Osteoblast (primary cell): ENCODE results near the gene AHCYL1. TPM values are rescaled to one million over a fixed set of nuclear protein-coding genes. Genes with fewer than 3 reads are reported as not detected.

Experiments
- DNase-seq: peaks from one replicate; pipeline ENCODE4 v3.0.0; 2011; ENCODE audit warnings: low spot score, mixed read lengths; ENCODE audit not compliant: insufficient read length; ENCODE audit errors: missing footprints
- H2AFZ ChIP-seq: 2 replicates; pipeline ENCODE4 v1.6.0; 2011; ENCODE audit warnings: mild to moderate bottlenecking, low read length
- H3K27ac ChIP-seq: 2 replicates; pipeline ENCODE4 v1.5.1; 2011; ENCODE audit warnings: mild to moderate bottlenecking, low read depth, low read length, moderate library complexity
- H3K27me3 ChIP-seq: 2 replicates; pipeline ENCODE4 v1.6.0; 2012; ENCODE audit warnings: mild to moderate bottlenecking, control low read depth, inconsistent platforms, low read length, moderate library complexity; ENCODE audit not compliant: insufficient read depth
- H3K36me3 ChIP-seq: 2 replicates; pipeline ENCODE4 v1.5.1; 2011; ENCODE audit warnings: mild to moderate bottlenecking, low read length, control low read depth, moderate library complexity; ENCODE audit not compliant: insufficient read depth
- H3K4me1 ChIP-seq: 2 replicates; pipeline ENCODE4 v1.5.1; 2011; ENCODE audit warnings: mild to moderate bottlenecking, low read length, control low read depth, moderate library complexity; ENCODE audit not compliant: insufficient read depth
- H3K4me2 ChIP-seq: 2 replicates; pipeline ENCODE4 v1.6.0; 2011; ENCODE audit warnings: mild to moderate bottlenecking, low read length; ENCODE audit not compliant: insufficient read depth
- H3K4me3 ChIP-seq: fragments of 200-600 bp; sonication (generic); 3 replicates; pipeline ENCODE4 v1.5.1; 2012; ENCODE audit warnings: mild to moderate bottlenecking, low read length, inconsistent platforms; ENCODE audit not compliant: insufficient read depth
- H3K79me2 ChIP-seq: 2 replicates; pipeline ENCODE4 v1.6.0; 2012; ENCODE audit warnings: mild to moderate bottlenecking, low read length, control low read depth, inconsistent platforms; ENCODE audit not compliant: insufficient read depth
- H3K9me3 ChIP-seq: 2 replicates; pipeline ENCODE4 v1.5.1; 2011; ENCODE audit warnings: low read depth, low read length, control low read depth
- H4K20me1 ChIP-seq: 2 replicates; pipeline ENCODE4 v1.6.0; 2012; ENCODE audit warnings: mild to moderate bottlenecking, low read length, control low read depth; ENCODE audit not compliant: insufficient read depth
- CTCF ChIP-seq: IDR thresholded peaks from 2 replicates; pipeline ENCODE4 v1.5.1; 2011; ENCODE audit warnings: mild to moderate bottlenecking, low read depth, low read length, moderate library complexity; ENCODE audit errors: extremely low read depth
- total RNA-seq: library from RNA; depleted of rRNA; stranded (reverse); fragments of >200 nt; gene quantifications from 2 replicates; pipeline ENCODE4 v1.2.3, GENCODE V29; 2012

AHCYL1 gene
- total RNA-seq, 1 donor: 56.8 TPM

GRCh38 chr1:109959632-109959973 is 25.0 kb upstream of the AHCYL1 start:
- no peak for TF ChIP-seq CTCF
- H4K20me1 ChIP-seq: no peaks in the 10 kb centered on the region
- DNase-seq: no peak
- peak overlapping the region; percentile 72 for H3K27ac ChIP-seq
- peak overlapping the region; percentile 16 for H3K4me3 ChIP-seq
- no peaks in the 10 kb centered on the region for H3K27me3 ChIP-seq
- H3K4me1 ChIP-seq: peaks cover 17% of the 10 kb centered on the region
- H3K79me2 ChIP-seq: no peaks in the 10 kb centered on the region
- peak overlapping the region; percentile 71 for H2AFZ ChIP-seq
- no peaks in the 10 kb centered on the region for H3K36me3 ChIP-seq
- H3K4me2 ChIP-seq: peak overlapping the region; percentile 56
- H3K9me3 ChIP-seq: no peaks in the 10 kb centered on the region

GRCh38 chr1:109959974-109960744 is 24.4 kb upstream of the AHCYL1 start:
- peak; percentile 85 for DNase-seq
- Histone ChIP-seq H3K4me2 (peak overlapping the region; percentile 56), H3K79me2 (no peaks in the 10 kb centered on the region), H3K27ac (peak overlapping the region; percentile 72), H4K20me1 (no peaks in the 10 kb centered on the region), H3K4me1 (peaks cover 17% of the 10 kb centered on the region), H3K9me3 (no peaks in the 10 kb centered on the region), H2AFZ (peak overlapping the region; percentile 71), H3K27me3 (no peaks in the 10 kb centered on the region), H3K36me3 (no peaks in the 10 kb centered on the region), H3K4me3 (peak overlapping the region; percentile 16)
- TF ChIP-seq CTCF: peak; percentile 14

DNA sequence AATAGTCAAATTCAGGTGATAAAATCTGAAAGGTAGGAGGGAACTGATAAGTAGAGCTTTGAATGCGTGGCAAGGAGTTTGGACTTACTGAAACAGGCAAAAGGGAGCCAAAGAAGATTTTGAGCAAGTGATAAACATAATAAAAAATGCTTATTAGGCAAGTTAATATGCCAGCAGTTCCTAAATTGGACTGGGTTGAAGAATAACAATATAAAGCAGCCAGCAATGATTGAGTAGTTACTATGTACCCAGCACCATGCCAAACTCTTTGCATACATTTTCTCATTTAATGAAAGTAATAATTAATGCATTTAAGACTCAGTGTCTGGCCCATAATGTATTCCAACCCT is 23.8 kb upstream of the AHCYL1 start:
- no peaks in the 10 kb centered on the region for H3K27me3 ChIP-seq
- H3K4me1 ChIP-seq: peaks cover 17% of the 10 kb centered on the region
- H3K4me3 ChIP-seq: no peak overlapping the region
- no peaks in the 10 kb centered on the region for H3K36me3 ChIP-seq
- H4K20me1 ChIP-seq: no peaks in the 10 kb centered on the region
- DNase-seq: no peak
- no peak overlapping the region for H3K27ac ChIP-seq
- no peaks in the 10 kb centered on the region for H3K79me2 ChIP-seq
- no peak overlapping the region for H2AFZ ChIP-seq
- peak overlapping the region; percentile 56 for H3K4me2 ChIP-seq
- TF ChIP-seq CTCF: no peak
- H3K9me3 ChIP-seq: no peaks in the 10 kb centered on the region

- TF ChIP-seq CTCF: no peak
- H3K9me3 ChIP-seq: no peaks in the 10 kb centered on the region
These were observed 20.7 kb upstream of the AHCYL1 start for GRCh38 chr1:109963864-109964263.

More at GRCh38 chr1:109963864-109964263, 20.7 kb upstream of the AHCYL1 start:
- no peaks in the 10 kb centered on the region for H4K20me1 ChIP-seq
- no peaks in the 10 kb centered on the region for H3K79me2 ChIP-seq
- H3K4me2 ChIP-seq: no peak overlapping the region
- no peak overlapping the region for H3K4me3 ChIP-seq
- H3K27ac ChIP-seq: no peak overlapping the region
- H3K27me3 ChIP-seq: no peaks in the 10 kb centered on the region
- H3K36me3 ChIP-seq: no peaks in the 10 kb centered on the region
- H2AFZ ChIP-seq: no peak overlapping the region
- no peak for DNase-seq
- H3K4me1 ChIP-seq: peaks cover 17% of the 10 kb centered on the region
